NCI-H510A treated with DMSO at 0.1 percent for 48 hours (cell line): ENCODE data around the gene FAM90A26.
A peak's percentile ranks its signal among the peaks of the same experiment; 100 is the strongest.
"Not testable (repeated sequence)": the region's sequence is repeated elsewhere in the genome, so short reads cannot be mapped to it uniquely, and the experiment has no call there.

ENCODE experiments used
- DNase-seq: peaks from one replicate; lab custom pipeline; 2025; lab: John Stamatoyannopoulos, UW

Gene FAM90A26

GRCh38 chr4:9169791-9170459 is at the start of gene FAM90A26:
Gene FAM90A26 (plus strand): TSS chr4:9170409. CDS start chr4:9173173, 2,764 bp downstream.
- not testable (repeated sequence) for DNase-seq

- not testable (repeated sequence) for DNase-seq
These were observed 47.5 kb upstream of the FAM90A26 start for GRCh38 chr4:9122711-9123110.

- peak; percentile 1 for DNase-seq
These were observed 46.6 kb upstream of the FAM90A26 start for GRCh38 chr4:9123572-9124007.

- DNase-seq, result not testable (repeated sequence)
These were observed 44.5 kb upstream of the FAM90A26 start for GRCh38 chr4:9125601-9126161.

- not testable (repeated sequence) for DNase-seq
These were observed 38.8 kb upstream of the FAM90A26 start for GRCh38 chr4:9131420-9131819.

GRCh38 chr4:9132849-9133248 is 37.4 kb upstream of the FAM90A26 start:
- not testable (repeated sequence) for DNase-seq

GRCh38 chr4:9134011-9134410 is 36.2 kb upstream of the FAM90A26 start:
- not testable (repeated sequence) for DNase-seq

- not testable (repeated sequence) for DNase-seq
These were observed 35.7 kb upstream of the FAM90A26 start for GRCh38 chr4:9134556-9134955.

- not testable (repeated sequence) for DNase-seq
These were observed 29.2 kb upstream of the FAM90A26 start for GRCh38 chr4:9141050-9141449.

- DNase-seq, result not testable (repeated sequence)
These were observed 27.4 kb upstream of the FAM90A26 start for GRCh38 chr4:9142786-9143185.

- DNase-seq, result no peak
These were observed 26.7 kb upstream of the FAM90A26 start for GRCh38 chr4:9143421-9144080.

GRCh38 chr4:9146967-9147366 is 23.2 kb upstream of the FAM90A26 start:
- DNase-seq, result no peak

- DNase-seq, result not testable (repeated sequence)
These were observed 22.8 kb upstream of the FAM90A26 start for GRCh38 chr4:9147368-9147767.

- not testable (repeated sequence) for DNase-seq
These were observed 21.4 kb upstream of the FAM90A26 start for GRCh38 chr4:9148611-9149409.

GRCh38 chr4:9151809-9152179 is 18.4 kb upstream of the FAM90A26 start:
- DNase-seq, result not testable (repeated sequence)

- DNase-seq, result not testable (repeated sequence)
These were observed 17.8 kb upstream of the FAM90A26 start for GRCh38 chr4:9152180-9153007.

GRCh38 chr4:9153008-9153570 is 17.1 kb upstream of the FAM90A26 start:
- DNase-seq, result not testable (repeated sequence)

- DNase-seq, result not testable (repeated sequence)
These were observed 16.5 kb upstream of the FAM90A26 start for GRCh38 chr4:9153571-9154157.

GRCh38 chr4:9155101-9155886 is 14.9 kb upstream of the FAM90A26 start:
- DNase-seq, result not testable (repeated sequence)

- not testable (repeated sequence) for DNase-seq
These were observed 11.8 kb upstream of the FAM90A26 start for GRCh38 chr4:9158392-9158791.
